HCT116 (cell line): ENCODE results near the gene CCM2. TPM values are rescaled to one million over a fixed set of nuclear protein-coding genes. Genes with fewer than 3 reads are reported as not detected.

Experiments
- ATAC-seq: fragments of 200-7000 bp; cut with Tn5 transposase; 2 replicates; pipeline ENCODE4 v1.9.1; 2020; ENCODE audit warnings: mild to moderate bottlenecking, moderate library complexity
- BruUV-seq: library from RNA; stranded (reverse); fragments of 400-500 nt; replicated peaks from 2 replicates; lab custom pipeline; 2021; lab: Mats Ljungman, UMichigan
- CTCF ChIA-PET: fragments of 300-600 bp; sonication (Branson Sonifier 250); formaldehyde crosslinking; loops from one replicate; lab custom pipeline; 2021; ENCODE audit warnings: antibody characterized with exemption; lab: Charles Lee
- POLR2A ChIA-PET: fragments of 300-600, 350-600 bp; sonication (Branson Sonifier 250); formaldehyde crosslinking; loops from one replicate; lab custom pipeline; 2021; ENCODE audit warnings: antibody characterized with exemption; lab: Charles Lee
- RAD21 ChIA-PET, 2 experiments: fragments of 300-600 bp; sonication (Branson Sonifier 250); formaldehyde crosslinking; loops; one replicate each; lab custom pipeline; 2023; ENCODE audit warnings: low total read pairs in 2 of 2; ENCODE audit not compliant: uncharacterized antibody in 2 of 2, unreplicated experiment in 2 of 2, low non-redundant PET in 1 of 2; lab: Charles Lee
- DNase-seq: peaks from one replicate; pipeline ENCODE4 v3.0.0-alpha.2; 2010; ENCODE audit warnings: low read depth, low spot score
- H2AFZ ChIP-seq: fragments of 200-600 bp; shearing (Covaris generic), sonication (generic); 2 replicates; pipeline ENCODE4 v1.6.1; 2017; ENCODE audit warnings: low read depth, mixed run types, mixed read lengths, antibody characterized with exemption, low read length; ENCODE audit not compliant: poor library complexity, severe bottlenecking
- H3K27ac ChIP-seq: 2 replicates; pipeline ENCODE4 v1.5.1; 2012; ENCODE audit warnings: low read depth, low read length
- H3K27me3 ChIP-seq: fragments of 200-600 bp; sonication (generic); 2 replicates; pipeline ENCODE4 v1.6.1; 2016; ENCODE audit warnings: mixed run types, low read length, mixed read lengths; ENCODE audit not compliant: insufficient read depth
- H3K36me3 ChIP-seq, 2 experiments: fragments of 200-500 bp in 1 of 2; fragments of 200-600 bp in 1 of 2; sonication (Bioruptor generic) in 1 of 2; sonication (generic) in 1 of 2; 2 replicates each; pipeline versions ENCODE4 v1.5.1 to v1.6.1; 2014 to 2016; ENCODE audit warnings: low read length in 2 of 2, inconsistent platforms in 1 of 2, mixed read lengths in 1 of 2, mixed run types in 1 of 2; ENCODE audit not compliant: insufficient read depth in 2 of 2, control insufficient read depth in 1 of 2
- H3K4me1 ChIP-seq, 2 experiments: fragments of 200-600 bp in 1 of 2; sonication (generic) in 1 of 2; 2 replicates each; pipeline versions ENCODE4 v1.5.1 to v1.6.1; 2012 to 2017; ENCODE audit warnings: low read length in 2 of 2, inconsistent platforms in 1 of 2, mild to moderate bottlenecking in 1 of 2, mixed read lengths in 1 of 2, mixed run types in 1 of 2, moderate library complexity in 1 of 2; ENCODE audit not compliant: insufficient read depth in 2 of 2, control insufficient read depth in 1 of 2
- H3K4me2 ChIP-seq: fragments of 200-600 bp; sonication (generic); 2 replicates; pipeline ENCODE4 v1.6.1; 2017; ENCODE audit warnings: mixed run types, low read length, mixed read lengths
- H3K4me3 ChIP-seq, 2 experiments: fragments of 200-600 bp in 1 of 2; sonication (generic) in 1 of 2; replicated peaks in 1 of 2; 2 replicates each; pipeline ENCODE4 v1.5.1; 2011 to 2016; ENCODE audit warnings: low read length in 2 of 2, control low read depth in 1 of 2, low read depth in 1 of 2, mild to moderate bottlenecking in 1 of 2, mixed read lengths in 1 of 2, mixed run types in 1 of 2
- H3K79me2 ChIP-seq: fragments of 200-600 bp; sonication (generic); 2 replicates; pipeline ENCODE4 v1.6.1; 2017; ENCODE audit warnings: mild to moderate bottlenecking, mixed run types, low read length, moderate library complexity, mixed read lengths; ENCODE audit not compliant: insufficient read depth
- H3K9ac ChIP-seq: fragments of 200-600 bp; sonication (generic); 2 replicates; pipeline ENCODE4 v1.6.1; 2016; ENCODE audit warnings: low read length, mixed read lengths
- H3K9me2 ChIP-seq: fragments of 200-600 bp; sonication (generic), shearing (Covaris generic); 2 replicates; pipeline ENCODE4 v1.6.1; 2017; ENCODE audit warnings: mixed run types, mild to moderate bottlenecking, moderate library complexity; ENCODE audit not compliant: insufficient read depth
- H3K9me3 ChIP-seq, 2 experiments: fragments of 200-500 bp in 1 of 2; fragments of 200-600 bp in 1 of 2; sonication (Bioruptor generic) in 1 of 2; sonication (generic) in 1 of 2; 2 replicates each; pipeline ENCODE4 v1.6.1; 2014 to 2017; ENCODE audit warnings: low read length in 2 of 2, mixed read lengths in 2 of 2, inconsistent platforms in 1 of 2, low read depth in 1 of 2, mild to moderate bottlenecking in 1 of 2, mixed run types in 1 of 2, moderate library complexity in 1 of 2; ENCODE audit not compliant: control insufficient read depth in 1 of 2, insufficient read depth in 1 of 2
- H4K20me1 ChIP-seq: fragments of 200-600 bp; sonication (generic), shearing (Covaris generic); 2 replicates; pipeline ENCODE4 v1.6.1; 2017; ENCODE audit warnings: mixed run types, mild to moderate bottlenecking, moderate library complexity; ENCODE audit not compliant: insufficient read depth
- CEBPB ChIP-seq: IDR thresholded peaks from 2 replicates; pipeline ENCODE4 v1.6.1; 2012; ENCODE audit warnings: low read depth
- EGR1 ChIP-seq: IDR thresholded peaks from 2 replicates; pipeline ENCODE4 v1.6.1; 2012; ENCODE audit warnings: low read depth
- ELF1 ChIP-seq: IDR thresholded peaks from 2 replicates; pipeline ENCODE4 v1.6.1; 2012; ENCODE audit warnings: low read depth, borderline replicate concordance
- FOSL1 ChIP-seq: IDR thresholded peaks from 2 replicates; pipeline ENCODE4 v1.6.1; 2012; ENCODE audit warnings: low read depth
- JUND ChIP-seq: IDR thresholded peaks from 2 replicates; pipeline ENCODE4 v1.6.1; 2012
- SRF ChIP-seq: IDR thresholded peaks from 2 replicates; pipeline ENCODE4 v1.6.1; 2012; ENCODE audit warnings: low read depth
- TCF7L2 ChIP-seq: IDR thresholded peaks from 2 replicates; pipeline ENCODE4 v1.7.0; 2011; ENCODE audit warnings: borderline replicate concordance, inconsistent platforms; ENCODE audit not compliant: insufficient read depth, insufficient read length; ENCODE audit errors: extremely low read depth
- YY1 ChIP-seq: IDR thresholded peaks from 2 replicates; pipeline ENCODE4 v1.6.1; 2011; ENCODE audit warnings: low read length, low read depth, moderate library complexity, mild to moderate bottlenecking; ENCODE audit not compliant: insufficient replicate concordance; ENCODE audit errors: extremely low read depth
- ZNF274 ChIP-seq: fragments of 200-500 bp; sonication (Bioruptor generic); IDR thresholded peaks from 2 replicates; pipeline ENCODE4 v1.6.1; 2014; ENCODE audit warnings: mild to moderate bottlenecking, low read depth, low read length, inconsistent platforms
- intact Hi-C: fragments of 100-400 bp; cut with micrococcal nuclease; formaldehyde crosslinking; loops from 2 replicates; pipeline ENCODE4 v1.10.0; 2022
- total RNA-seq: library from RNA; stranded (reverse); gene quantifications from one replicate; pipeline ENCODE4 v1.2.1, GENCODE V29; 2021; ENCODE audit not compliant: unreplicated experiment
- TF ChIP-seq, protein P1 (sequence below), 3 experiments: fragments of 200-600 bp in 1 of 3; sonication (generic) in 1 of 3; IDR thresholded peaks in 2 of 3; conservative IDR thresholded peaks in 1 of 3; 2 replicates each; pipeline ENCODE4 v1.5.1; 2012 to 2017; ENCODE audit warnings: low read depth in 2 of 3, low read length in 2 of 3, antibody characterized with exemption in 1 of 3, borderline replicate concordance in 1 of 3, control low read depth in 1 of 3, mild to moderate bottlenecking in 1 of 3, mixed read lengths in 1 of 3, mixed run types in 1 of 3, moderate library complexity in 1 of 3; ENCODE audit not compliant: insufficient read depth in 1 of 3
- TF ChIP-seq, protein P2 (sequence below): IDR thresholded peaks from 2 replicates; pipeline ENCODE4 v1.6.1; 2012; ENCODE audit warnings: low read depth
- TF ChIP-seq, protein P3 (sequence below): IDR thresholded peaks from 2 replicates; pipeline ENCODE4 v1.6.1; 2012

Gene CCM2
- total RNA-seq, 1 experiment from 2014 or later = 34.4 TPM

DNA sequence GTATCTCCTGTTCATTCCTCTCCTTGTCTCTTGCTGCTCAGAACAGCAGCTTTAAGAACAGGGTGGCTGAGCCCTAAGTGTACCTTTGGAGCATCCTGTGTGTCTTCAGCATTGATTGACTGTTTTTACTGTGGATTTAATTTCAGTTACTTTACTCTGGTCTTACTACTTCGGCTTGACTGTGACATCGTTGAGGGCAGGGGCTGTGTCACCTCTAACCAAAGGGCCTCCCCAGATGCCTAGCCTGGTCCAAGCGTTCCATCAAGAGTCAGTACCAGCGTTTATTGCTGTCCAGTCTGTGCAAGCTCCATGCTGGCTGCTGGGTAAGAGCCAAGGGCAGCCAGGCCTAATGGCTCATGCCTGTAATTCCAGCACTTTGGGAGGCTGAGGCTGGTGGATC is 32.4 kb downstream of the CCM2 start:
- TF ChIP-seq JUND (no peak), EGR1 (no peak), ZNF274 (no peak), YY1 (no peak), SRF (no peak), ELF1 (no peak), TCF7L2 (no peak), CEBPB (no peak), FOSL1 (no peak)
- TF ChIP-seq, protein P1, sequence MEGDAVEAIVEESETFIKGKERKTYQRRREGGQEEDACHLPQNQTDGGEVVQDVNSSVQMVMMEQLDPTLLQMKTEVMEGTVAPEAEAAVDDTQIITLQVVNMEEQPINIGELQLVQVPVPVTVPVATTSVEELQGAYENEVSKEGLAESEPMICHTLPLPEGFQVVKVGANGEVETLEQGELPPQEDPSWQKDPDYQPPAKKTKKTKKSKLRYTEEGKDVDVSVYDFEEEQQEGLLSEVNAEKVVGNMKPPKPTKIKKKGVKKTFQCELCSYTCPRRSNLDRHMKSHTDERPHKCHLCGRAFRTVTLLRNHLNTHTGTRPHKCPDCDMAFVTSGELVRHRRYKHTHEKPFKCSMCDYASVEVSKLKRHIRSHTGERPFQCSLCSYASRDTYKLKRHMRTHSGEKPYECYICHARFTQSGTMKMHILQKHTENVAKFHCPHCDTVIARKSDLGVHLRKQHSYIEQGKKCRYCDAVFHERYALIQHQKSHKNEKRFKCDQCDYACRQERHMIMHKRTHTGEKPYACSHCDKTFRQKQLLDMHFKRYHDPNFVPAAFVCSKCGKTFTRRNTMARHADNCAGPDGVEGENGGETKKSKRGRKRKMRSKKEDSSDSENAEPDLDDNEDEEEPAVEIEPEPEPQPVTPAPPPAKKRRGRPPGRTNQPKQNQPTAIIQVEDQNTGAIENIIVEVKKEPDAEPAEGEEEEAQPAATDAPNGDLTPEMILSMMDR (IDR thresholded peaks at IDR 0.05 in 2 of 3, conservative IDR thresholded peaks at IDR 0.05 in 1 of 3; ENCODE audit: borderline replicate concordance in 1 of 3, insufficient read depth in 1 of 3, low read depth in 2 of 3, low read length in 2 of 3) = no peak
- TF ChIP-seq, protein P2, sequence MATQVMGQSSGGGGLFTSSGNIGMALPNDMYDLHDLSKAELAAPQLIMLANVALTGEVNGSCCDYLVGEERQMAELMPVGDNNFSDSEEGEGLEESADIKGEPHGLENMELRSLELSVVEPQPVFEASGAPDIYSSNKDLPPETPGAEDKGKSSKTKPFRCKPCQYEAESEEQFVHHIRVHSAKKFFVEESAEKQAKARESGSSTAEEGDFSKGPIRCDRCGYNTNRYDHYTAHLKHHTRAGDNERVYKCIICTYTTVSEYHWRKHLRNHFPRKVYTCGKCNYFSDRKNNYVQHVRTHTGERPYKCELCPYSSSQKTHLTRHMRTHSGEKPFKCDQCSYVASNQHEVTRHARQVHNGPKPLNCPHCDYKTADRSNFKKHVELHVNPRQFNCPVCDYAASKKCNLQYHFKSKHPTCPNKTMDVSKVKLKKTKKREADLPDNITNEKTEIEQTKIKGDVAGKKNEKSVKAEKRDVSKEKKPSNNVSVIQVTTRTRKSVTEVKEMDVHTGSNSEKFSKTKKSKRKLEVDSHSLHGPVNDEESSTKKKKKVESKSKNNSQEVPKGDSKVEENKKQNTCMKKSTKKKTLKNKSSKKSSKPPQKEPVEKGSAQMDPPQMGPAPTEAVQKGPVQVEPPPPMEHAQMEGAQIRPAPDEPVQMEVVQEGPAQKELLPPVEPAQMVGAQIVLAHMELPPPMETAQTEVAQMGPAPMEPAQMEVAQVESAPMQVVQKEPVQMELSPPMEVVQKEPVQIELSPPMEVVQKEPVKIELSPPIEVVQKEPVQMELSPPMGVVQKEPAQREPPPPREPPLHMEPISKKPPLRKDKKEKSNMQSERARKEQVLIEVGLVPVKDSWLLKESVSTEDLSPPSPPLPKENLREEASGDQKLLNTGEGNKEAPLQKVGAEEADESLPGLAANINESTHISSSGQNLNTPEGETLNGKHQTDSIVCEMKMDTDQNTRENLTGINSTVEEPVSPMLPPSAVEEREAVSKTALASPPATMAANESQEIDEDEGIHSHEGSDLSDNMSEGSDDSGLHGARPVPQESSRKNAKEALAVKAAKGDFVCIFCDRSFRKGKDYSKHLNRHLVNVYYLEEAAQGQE = no peak
- TF ChIP-seq, protein P3, sequence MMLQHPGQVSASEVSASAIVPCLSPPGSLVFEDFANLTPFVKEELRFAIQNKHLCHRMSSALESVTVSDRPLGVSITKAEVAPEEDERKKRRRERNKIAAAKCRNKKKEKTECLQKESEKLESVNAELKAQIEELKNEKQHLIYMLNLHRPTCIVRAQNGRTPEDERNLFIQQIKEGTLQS = no peak
- intact Hi-C loops = no loop called here
- BruUV-seq = no TSS peak
- DNase-seq = no peak
- Histone ChIP-seq H3K4me1 (no peaks in the 10 kb centered on the region; a peak in 2 of 4 replicates), H3K79me2 (0 out of 2 replicates have a peak, but pooled peaks cover 7% of the 10 kb centered on the region), H2AFZ (no peak overlapping the region), H3K9me2 (no peaks in the 10 kb centered on the region), H3K9me3 (no peaks in the 10 kb centered on the region), H3K4me3 (no peak overlapping the region), H3K36me3 (no peaks in the 10 kb centered on the region), H3K27ac (no peak overlapping the region), H4K20me1 (no peaks in the 10 kb centered on the region), H3K4me2 (no peak overlapping the region), H3K27me3 (no peaks in the 10 kb centered on the region), H3K9ac (no peak overlapping the region)
- no peak for ATAC-seq
- ChIA-PET POLR2A (no interaction called here), CTCF (no interaction called here), RAD21 (no interaction called here)
